SK-N-MC (cell line): ENCODE measurements around the gene RAB37.
A peak's percentile ranks its signal among the peaks of the same experiment; 100 is the strongest.

Experiments used
- DNase-seq: peaks from one replicate; pipeline ENCODE4 v3.0.0-alpha.2; 2011; ENCODE audit warnings: low read depth, low spot score
- H3K27ac ChIP-seq: fragments of 200-600 bp; sonication (generic); 2 replicates; pipeline ENCODE4 v1.5.1; 2016; ENCODE audit warnings: mixed run types
- H3K36me3 ChIP-seq: fragments of 200-600 bp; sonication (generic); 2 replicates; pipeline ENCODE4 v1.6.1; 2017; ENCODE audit warnings: antibody characterized with exemption, low read length, mixed read lengths; ENCODE audit not compliant: insufficient read depth
- H3K4me3 ChIP-seq: fragments of 200-600 bp; sonication (generic); 2 replicates; pipeline ENCODE4 v1.5.1; 2016
- H3K9ac ChIP-seq: fragments of 200-600 bp; sonication (generic); 2 replicates; pipeline ENCODE4 v1.8.0; 2017; ENCODE audit warnings: mixed run types, mixed read lengths; ENCODE audit not compliant: insufficient read length
- H3K9me3 ChIP-seq: fragments of 200-600 bp; sonication (generic); 2 replicates; pipeline ENCODE4 v1.6.1; 2017; ENCODE audit warnings: low read depth, mild to moderate bottlenecking, antibody characterized with exemption, low read length, moderate library complexity, mixed read lengths
- EZH2 ChIP-seq: fragments of 200-600 bp; sonication (generic); IDR thresholded peaks from one replicate; pipeline ENCODE4 v1.6.1; 2017; ENCODE audit warnings: antibody characterized with exemption
- FOXP2 ChIP-seq: optimal IDR thresholded peaks from 2 replicates; pipeline ENCODE3; 2011; ENCODE audit warnings: mild to moderate bottlenecking, moderate library complexity; ENCODE audit not compliant: insufficient read depth; ENCODE audit errors: extremely low read length, control extremely low read depth
- POLR2AphosphoS5 ChIP-seq: IDR thresholded peaks from 2 replicates; pipeline ENCODE4 v1.6.1; 2012; ENCODE audit warnings: mild to moderate bottlenecking, low read depth, low read length, borderline replicate concordance

The RAB37 gene

DNA sequence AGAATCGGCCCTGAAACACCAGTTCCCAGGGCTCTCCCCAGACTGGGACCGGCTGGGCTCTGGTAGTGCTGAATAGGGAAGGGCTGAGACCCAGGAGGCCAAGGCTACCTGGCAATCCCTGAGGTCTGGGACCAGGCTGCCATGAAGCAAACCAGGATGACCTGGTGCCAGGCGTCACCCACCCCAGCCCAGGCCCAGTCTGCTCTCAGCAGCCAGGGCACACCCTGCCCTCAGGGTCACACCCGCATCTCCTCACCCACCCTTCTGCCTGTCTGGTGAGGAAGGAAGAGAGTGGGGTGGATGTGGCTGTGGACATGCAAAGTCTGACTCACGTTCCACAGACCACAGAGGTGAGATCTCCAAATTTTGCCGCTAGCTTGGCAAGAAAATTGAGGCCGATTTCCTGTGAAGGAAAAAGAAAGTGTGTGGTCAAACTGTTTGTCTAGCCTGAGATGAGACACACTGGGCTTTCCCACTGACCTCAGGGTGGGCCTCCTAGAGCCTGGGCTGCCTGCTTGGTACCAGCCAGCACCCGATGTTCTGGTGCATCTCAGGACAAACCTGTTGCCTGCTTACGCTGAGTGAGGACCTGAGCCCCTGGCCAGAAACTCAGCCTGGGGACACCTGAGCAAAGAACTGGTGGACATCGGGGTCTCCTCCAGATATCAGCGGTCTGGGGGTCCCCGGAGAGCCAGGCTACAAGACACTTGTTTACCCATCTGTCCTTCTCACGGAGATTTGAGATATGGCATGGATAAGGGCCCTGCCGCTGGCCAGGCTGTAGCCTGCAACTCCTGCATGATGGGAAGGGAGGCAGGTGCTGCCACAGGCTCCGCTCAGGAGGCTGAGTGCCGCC lies 6.3 kb upstream of the RAB37 start:
- H3K9me3 ChIP-seq = no peaks in the 10 kb centered on the region
- TF ChIP-seq FOXP2 = no peak
- no peak for TF ChIP-seq POLR2AphosphoS5
- TF ChIP-seq EZH2 = no peak
- no peak overlapping the region for H3K4me3 ChIP-seq
- H3K36me3 ChIP-seq = no peaks in the 10 kb centered on the region
- DNase-seq = no peak
- H3K9ac ChIP-seq = no peak overlapping the region
- H3K27ac ChIP-seq = no peak overlapping the region

DNA sequence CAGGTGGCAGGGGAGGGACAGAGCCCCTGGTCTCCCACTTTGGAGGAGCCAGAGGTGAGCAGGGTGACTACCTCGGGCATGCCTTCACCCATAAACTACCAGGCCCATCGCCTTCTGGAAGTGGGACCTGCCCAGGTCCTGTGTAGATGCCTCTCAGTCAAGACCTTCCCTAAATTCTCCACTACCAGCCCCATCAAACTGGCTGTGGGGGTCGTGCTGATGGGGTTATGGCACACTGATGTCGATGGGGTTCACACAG lies 5.8 kb upstream of the RAB37 start:
- Histone ChIP-seq H3K9ac (no peak overlapping the region), H3K27ac (no peak overlapping the region), H3K4me3 (no peak overlapping the region), H3K9me3 (no peaks in the 10 kb centered on the region), H3K36me3 (no peaks in the 10 kb centered on the region)
- DNase-seq = no peak
- TF ChIP-seq POLR2AphosphoS5 (no peak), EZH2 (no peak), FOXP2 (no peak)

DNA sequence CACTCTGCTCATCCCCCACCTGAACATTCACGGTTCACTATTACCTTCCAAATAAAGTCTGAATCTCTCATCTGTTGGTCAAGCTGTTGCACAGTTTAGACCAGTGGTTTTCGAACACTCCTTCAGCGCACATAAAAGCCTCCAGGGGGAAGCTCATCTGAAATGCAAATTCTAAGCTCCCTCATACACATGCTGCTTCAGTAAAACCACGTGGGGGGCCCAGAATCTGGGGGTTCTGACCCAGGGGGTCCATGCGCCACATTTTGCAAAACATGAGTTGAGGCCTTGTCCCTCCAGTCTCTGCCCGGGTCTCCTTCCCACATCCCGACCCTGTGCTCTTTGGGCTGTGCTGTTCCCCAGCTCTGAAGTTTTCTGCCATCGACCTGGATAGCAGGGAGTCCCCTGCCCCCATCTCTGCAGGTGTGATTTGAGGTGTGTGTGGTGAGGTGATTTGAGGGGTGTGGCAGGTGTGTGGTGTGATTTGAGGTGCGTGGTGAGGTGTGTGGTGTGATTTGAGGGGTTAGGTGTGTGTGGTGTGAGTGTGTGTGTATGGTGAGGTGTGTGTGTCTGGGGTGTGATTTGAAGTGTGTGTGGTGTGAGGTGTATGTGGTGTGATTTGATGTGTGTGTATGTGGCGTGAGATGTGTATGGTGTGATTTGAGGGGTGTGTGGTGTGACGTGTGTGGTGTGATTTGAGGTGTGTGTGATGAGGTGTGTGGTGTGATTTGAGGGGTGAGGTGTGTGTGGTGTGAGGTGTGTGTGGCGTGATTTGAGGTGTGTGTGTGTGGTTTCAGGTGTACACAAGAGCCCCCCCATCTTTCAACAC lies 4.8 kb upstream of the RAB37 start:
- no peak overlapping the region for H3K27ac ChIP-seq

DNA sequence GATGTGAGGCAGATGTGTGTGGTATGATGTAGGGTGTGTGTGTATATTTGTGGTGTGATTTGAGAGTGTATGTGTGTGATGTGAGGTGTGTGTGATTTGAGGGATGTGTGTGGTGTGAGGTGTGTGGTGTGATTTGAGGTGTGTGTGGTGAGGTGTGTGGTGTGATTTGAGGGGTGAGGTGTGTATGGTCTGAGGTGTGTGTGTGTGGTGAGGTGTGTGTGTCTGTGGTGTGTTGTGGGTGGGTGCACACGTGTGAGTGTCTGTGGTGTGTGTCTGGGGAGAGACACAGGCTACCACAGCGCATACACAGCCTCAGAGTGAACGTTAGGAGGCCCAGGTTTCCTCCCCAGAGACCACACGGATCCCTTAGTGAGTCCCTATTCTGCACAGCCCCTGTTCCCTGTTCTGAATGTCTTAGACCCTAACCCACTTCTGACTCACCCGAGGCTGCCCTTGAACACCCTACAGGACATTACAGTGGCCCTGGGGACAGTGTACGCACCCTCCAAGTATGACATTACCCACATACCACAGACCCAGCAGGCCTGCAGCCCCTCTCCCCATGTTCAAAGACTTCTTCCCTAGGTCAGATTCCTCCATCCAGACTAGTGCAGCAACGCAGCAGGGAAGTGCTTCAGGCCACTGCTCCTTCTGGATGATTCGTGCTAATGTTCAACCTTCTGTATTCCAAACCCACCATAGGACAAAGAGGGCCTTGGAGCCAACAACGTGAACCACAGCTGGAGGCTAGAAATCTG lies 3.5 kb upstream of the RAB37 start:
- no peaks in the 10 kb centered on the region for H3K36me3 ChIP-seq
- DNase-seq = no peak
- no peak overlapping the region for H3K27ac ChIP-seq
- no peak overlapping the region for H3K4me3 ChIP-seq
- TF ChIP-seq FOXP2 (no peak), EZH2 (no peak)
- H3K9ac ChIP-seq = no peak overlapping the region
- H3K9me3 ChIP-seq = no peaks in the 10 kb centered on the region

More for the DNA sequence above, 4.8 kb upstream of the RAB37 start:
- TF ChIP-seq FOXP2 = no peak
- TF ChIP-seq EZH2 = no peak
- no peak for TF ChIP-seq POLR2AphosphoS5
- H3K9ac ChIP-seq = no peak overlapping the region
- no peak overlapping the region for H3K4me3 ChIP-seq
- H3K9me3 ChIP-seq = no peaks in the 10 kb centered on the region
- no peaks in the 10 kb centered on the region for H3K36me3 ChIP-seq
- no peak for DNase-seq

- H3K36me3 ChIP-seq = no peaks in the 10 kb centered on the region
- TF ChIP-seq EZH2 = no peak
- TF ChIP-seq POLR2AphosphoS5 = no peak
- no peak for TF ChIP-seq FOXP2
- no peak overlapping the region for H3K27ac ChIP-seq
- no peak for DNase-seq
- H3K9ac ChIP-seq = no peak overlapping the region
- no peaks in the 10 kb centered on the region for H3K9me3 ChIP-seq
- H3K4me3 ChIP-seq = no peak overlapping the region
These were observed 2.8 kb upstream of the RAB37 start for GRCh38 chr17:74734256-74734655.

GRCh38 chr17:74737299-74738050 lies 419 bp downstream of the RAB37 start:
- Histone ChIP-seq H3K36me3 (no peaks in the 10 kb centered on the region), H3K27ac (no peak overlapping the region), H3K9me3 (no peaks in the 10 kb centered on the region), H3K9ac (no peak overlapping the region), H3K4me3 (peak overlapping the region; percentile 38)
- TF ChIP-seq POLR2AphosphoS5 = no peak
- peak; percentile 18 for TF ChIP-seq EZH2
- no peak for DNase-seq

DNA sequence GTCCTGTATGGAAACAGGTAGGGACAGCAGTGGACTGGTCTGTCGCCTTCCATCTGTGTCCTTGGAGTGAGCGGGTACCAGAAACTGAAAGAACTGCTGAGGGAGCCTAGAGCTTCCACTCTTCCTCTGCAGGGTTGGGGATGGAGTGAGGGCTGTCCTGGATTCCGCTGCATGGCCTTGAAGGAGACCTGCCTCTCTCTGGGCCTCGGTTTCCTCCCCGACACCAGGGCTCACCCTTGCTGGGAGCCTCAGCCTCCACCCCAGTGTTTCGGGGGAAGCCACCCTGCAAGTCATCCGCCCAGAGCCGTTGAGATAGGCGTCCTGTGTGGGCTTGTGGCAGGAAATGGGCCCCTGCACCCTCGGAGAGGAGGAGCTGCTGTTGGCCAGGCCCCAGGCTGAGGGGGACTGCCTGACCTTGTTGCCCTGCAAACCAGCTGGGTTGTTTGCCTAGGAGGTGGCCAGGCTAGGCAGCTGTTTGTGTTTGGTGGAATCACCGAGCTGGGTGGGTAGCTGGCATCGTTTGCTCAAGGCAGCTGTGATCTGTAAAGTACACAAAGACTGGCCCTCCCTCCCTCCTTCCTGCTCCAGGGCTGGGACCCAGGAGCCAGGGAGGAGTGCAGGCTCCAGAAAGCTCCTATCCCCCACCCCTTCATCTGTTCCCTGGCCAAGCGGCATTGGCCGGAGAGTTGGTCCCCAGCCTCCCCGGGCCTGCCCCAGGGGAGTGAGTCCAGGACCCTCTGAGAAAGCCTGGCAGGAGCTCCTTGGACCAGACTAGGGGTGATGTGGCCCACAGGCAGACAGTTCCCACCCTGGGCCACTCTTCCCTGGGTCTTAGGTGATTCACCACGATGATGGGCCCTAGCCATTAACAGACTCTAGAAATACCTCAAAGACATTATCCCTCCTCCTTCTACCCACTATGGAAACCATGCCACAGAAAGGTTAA lies 1.3 kb downstream of the RAB37 start:
- H3K27ac ChIP-seq = no peak overlapping the region
- no peak for DNase-seq
- no peak overlapping the region for H3K9ac ChIP-seq

More for the DNA sequence above, 1.3 kb downstream of the RAB37 start:
- TF ChIP-seq FOXP2 (no peak), POLR2AphosphoS5 (no peak), EZH2 (no peak)
- Histone ChIP-seq H3K9me3 (no peaks in the 10 kb centered on the region), H3K36me3 (no peaks in the 10 kb centered on the region), H3K4me3 (no peak overlapping the region)
